Hepatocyte (in vitro differentiated cells): Measurements from ENCODE around the gene ELAVL2.
A peak's percentile ranks its signal among the peaks of the same experiment; 100 is the strongest.

Experiments used
- CTCF ChIP-seq: fragments of 200-600 bp; sonication (generic); IDR thresholded peaks from 2 replicates; pipeline ENCODE4 v1.5.1; 2016; ENCODE audit warnings: antibody characterized with exemption, mild to moderate bottlenecking; ENCODE audit not compliant: poor library complexity
- EZH2 ChIP-seq: fragments of 200-600 bp; sonication (generic); IDR thresholded peaks from 2 replicates; pipeline ENCODE4 v1.6.1; 2016; ENCODE audit warnings: antibody characterized with exemption, mild to moderate bottlenecking, borderline replicate concordance
- EZH2phosphoT487 ChIP-seq: fragments of 200-600 bp; sonication (generic); IDR thresholded peaks from one replicate; pipeline ENCODE4 v1.6.1; 2018; ENCODE audit warnings: antibody characterized with exemption, mild to moderate bottlenecking, low read depth, moderate library complexity; ENCODE audit not compliant: unreplicated experiment, severe bottlenecking

- TF ChIP-seq CTCF (no peak), EZH2 (peak; percentile 72), EZH2phosphoT487 (no peak)
Observed at GRCh38 chr9:23850690-23851629, 24.9 kb upstream of the ELAVL2 start.
